Immature natural killer cell (primary cell): ENCODE results near the gene SGSM1. TPM values are rescaled to one million over a fixed set of nuclear protein-coding genes. Genes with fewer than 3 reads are reported as not detected.
A peak's percentile ranks its signal among the peaks of the same experiment; 100 is the strongest.

Source experiments
- DNase-seq, 3 donors: peaks; one replicate each; pipeline ENCODE4 v3.0.0; 2022; ENCODE audit warnings: mixed read lengths in 1 of 3
- H3K27ac Mint-ChIP-seq, 6 donors: one replicate each; pipeline ENCODE4 v1.8.0; 2020; ENCODE audit warnings: mixed read lengths in 6 of 6, mild to moderate bottlenecking in 5 of 6, inconsistent platforms in 4 of 6, moderate library complexity in 3 of 6
- H3K27me3 Mint-ChIP-seq, 3 donors: one replicate each; pipeline ENCODE4 v1.8.0; 2020 to 2021; ENCODE audit warnings: low read depth in 3 of 3, mild to moderate bottlenecking in 3 of 3, mixed read lengths in 3 of 3, moderate library complexity in 3 of 3, inconsistent platforms in 1 of 3
- H3K36me3 Mint-ChIP-seq, 3 donors: one replicate each; pipeline ENCODE4 v1.8.0; 2020; ENCODE audit warnings: mixed read lengths in 3 of 3, inconsistent platforms in 2 of 3, mild to moderate bottlenecking in 2 of 3
- H3K4me1 Mint-ChIP-seq, 2 donors: one replicate each; pipeline ENCODE4 v1.8.0; 2020; ENCODE audit warnings: inconsistent platforms in 2 of 2, mild to moderate bottlenecking in 2 of 2, mixed read lengths in 2 of 2, moderate library complexity in 1 of 2
- H3K4me3 Mint-ChIP-seq, 5 donors: one replicate each; pipeline ENCODE4 v1.8.0; 2020; ENCODE audit warnings: mild to moderate bottlenecking in 5 of 5, mixed read lengths in 5 of 5, inconsistent platforms in 3 of 5, moderate library complexity in 3 of 5
- H3K9me3 Mint-ChIP-seq, 6 donors: one replicate each; pipeline ENCODE4 v1.8.0; 2020; ENCODE audit warnings: mild to moderate bottlenecking in 6 of 6, mixed read lengths in 6 of 6, inconsistent platforms in 4 of 6, moderate library complexity in 3 of 6
- polyA plus RNA-seq, 3 donors: library from polyadenylated mRNA; unstranded; fragments of 300-500 nt; fragmentation: Illumina TruSeq; gene quantifications; one replicate each; pipeline ENCODE4 v1.2.3, GENCODE V29; 2021

The SGSM1 gene
- polyA plus RNA-seq, 3 donors from 2014 or later: 1.5 to 3.9 (median 2.4) TPM

GRCh38 chr22:24947881-24948280, 141.9 kb downstream of the SGSM1 start:
- no peak overlapping the region for H3K27ac Mint-ChIP-seq
- H3K9me3 Mint-ChIP-seq: no peaks in the 10 kb centered on the region
- peaks cover 18 to 23% of the 10 kb centered on the region in 2 donors for H3K4me1 Mint-ChIP-seq
- H3K4me3 Mint-ChIP-seq: no peak overlapping the region
- no peaks in the 10 kb centered on the region for H3K36me3 Mint-ChIP-seq
- no peak for DNase-seq
- peaks cover 5 to 37% (median 11%) of the 10 kb centered on the region in 3 donors for H3K27me3 Mint-ChIP-seq

- H3K4me1 Mint-ChIP-seq: peaks cover 19 to 26% of the 10 kb centered on the region in 2 donors
- H3K4me3 Mint-ChIP-seq: no peak overlapping the region
- no peaks in the 10 kb centered on the region for H3K9me3 Mint-ChIP-seq
- no peak for DNase-seq
- no peak overlapping the region for H3K27ac Mint-ChIP-seq
- no peaks in the 10 kb centered on the region for H3K36me3 Mint-ChIP-seq
- H3K27me3 Mint-ChIP-seq: peaks cover 5 to 38% (median 11%) of the 10 kb centered on the region in 3 donors
These were observed 142.6 kb downstream of the SGSM1 start for GRCh38 chr22:24948356-24949202.

DNA sequence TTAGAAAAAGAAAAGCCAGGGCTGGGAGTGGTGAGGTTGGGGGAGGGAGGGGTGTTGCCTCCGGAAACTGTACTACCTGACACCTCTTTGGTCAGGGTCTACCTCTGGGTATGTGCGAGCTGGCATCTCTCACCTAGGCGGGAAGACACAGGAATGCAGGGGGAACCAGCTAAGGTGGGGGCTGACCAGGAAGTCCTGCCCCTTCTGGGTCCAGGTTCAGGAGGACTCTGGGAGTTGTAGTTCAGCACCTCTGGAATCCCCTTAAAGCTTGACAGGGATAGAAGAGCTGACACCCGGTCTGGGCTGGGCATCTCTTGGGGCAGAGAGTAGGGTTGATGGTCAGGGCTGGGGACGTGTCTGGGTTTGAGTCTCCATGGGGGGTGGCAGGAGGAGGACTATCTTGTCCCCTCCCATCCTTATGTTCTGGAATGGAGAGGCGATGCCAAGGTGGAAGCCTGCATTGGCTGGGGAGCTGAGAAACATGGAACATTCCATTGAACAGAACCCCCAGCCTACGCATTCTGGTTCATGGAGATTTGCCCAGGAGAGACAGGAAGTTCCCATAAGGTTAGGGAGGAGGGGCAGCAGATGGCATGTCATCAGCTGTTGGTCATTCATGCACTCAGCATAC, 144.4 kb downstream of the SGSM1 start:
- Mint-ChIP-seq H3K27me3 (peaks cover 8 to 41% (median 16%) of the 10 kb centered on the region in 3 donors), H3K36me3 (no peaks in the 10 kb centered on the region), H3K4me3 (peak overlapping the region in 2 of 5 donors; percentile 29), H3K4me1 (peaks cover 25 to 26% of the 10 kb centered on the region in 2 donors), H3K27ac (no peak overlapping the region), H3K9me3 (no peaks in the 10 kb centered on the region)
- no peak for DNase-seq

GRCh38 chr22:24951942-24952836, 146.2 kb downstream of the SGSM1 start, which contains the start of gene KIAA1671:
TSS of gene KIAA1671 (plus strand) at chr22:24952716. CDS start at chr22:25028000, 75,284 bp downstream.
- peak within 1 kb of the TSS in 4 of 6 donors; percentile 3 to 44 (median 14) for H3K27ac Mint-ChIP-seq
- peak; percentile 84 to 87 (median 85) for DNase-seq
- H3K9me3 Mint-ChIP-seq: no peaks in the 10 kb centered on the region
- no peaks in the 10 kb centered on the region for H3K36me3 Mint-ChIP-seq
- peaks cover 10 to 38% (median 18%) of the 10 kb centered on the region in 3 donors for H3K27me3 Mint-ChIP-seq
- peaks cover 25 to 26% of the 10 kb centered on the region in 2 donors for H3K4me1 Mint-ChIP-seq
- H3K4me3 Mint-ChIP-seq: peak within 1 kb of the TSS; percentile 67 to 83 (median 78)

- peak in 1 of 3 donors; percentile 7 for DNase-seq
- H3K27me3 Mint-ChIP-seq: peaks cover 10 to 35% (median 18%) of the 10 kb centered on the region in 3 donors
These were observed 146.9 kb downstream of the SGSM1 start for GRCh38 chr22:24952837-24953383.

GRCh38 chr22:24953384-24954113, 147.5 kb downstream of the SGSM1 start:
- peak overlapping the region; percentile 51 to 67 (median 58) for H3K4me3 Mint-ChIP-seq
- DNase-seq: no peak
- H3K36me3 Mint-ChIP-seq: no peaks in the 10 kb centered on the region
- peaks cover 25 to 26% of the 10 kb centered on the region in 2 donors for H3K4me1 Mint-ChIP-seq
- no peaks in the 10 kb centered on the region for H3K9me3 Mint-ChIP-seq
- peaks cover 10 to 29% (median 15%) of the 10 kb centered on the region in 3 donors for H3K27me3 Mint-ChIP-seq
- H3K27ac Mint-ChIP-seq: peak overlapping the region in 1 of 6 donors; percentile 8

More at GRCh38 chr22:24952837-24953383, 146.9 kb downstream of the SGSM1 start:
- Mint-ChIP-seq H3K4me3 (peak overlapping the region; percentile 18 to 83 (median 58)), H3K36me3 (no peaks in the 10 kb centered on the region), H3K9me3 (no peaks in the 10 kb centered on the region), H3K27ac (no peak overlapping the region), H3K4me1 (peaks cover 25 to 26% of the 10 kb centered on the region in 2 donors)

- no peak overlapping the region for H3K27ac Mint-ChIP-seq
- no peak for DNase-seq
- H3K4me1 Mint-ChIP-seq: peaks cover 25 to 26% of the 10 kb centered on the region in 2 donors
- no peaks in the 10 kb centered on the region for H3K9me3 Mint-ChIP-seq
- no peaks in the 10 kb centered on the region for H3K36me3 Mint-ChIP-seq
- H3K27me3 Mint-ChIP-seq: peaks cover 10 to 28% (median 15%) of the 10 kb centered on the region in 3 donors
- peak overlapping the region; percentile 44 to 67 (median 52) for H3K4me3 Mint-ChIP-seq
These were observed 148.1 kb downstream of the SGSM1 start for GRCh38 chr22:24954114-24954463.

DNA sequence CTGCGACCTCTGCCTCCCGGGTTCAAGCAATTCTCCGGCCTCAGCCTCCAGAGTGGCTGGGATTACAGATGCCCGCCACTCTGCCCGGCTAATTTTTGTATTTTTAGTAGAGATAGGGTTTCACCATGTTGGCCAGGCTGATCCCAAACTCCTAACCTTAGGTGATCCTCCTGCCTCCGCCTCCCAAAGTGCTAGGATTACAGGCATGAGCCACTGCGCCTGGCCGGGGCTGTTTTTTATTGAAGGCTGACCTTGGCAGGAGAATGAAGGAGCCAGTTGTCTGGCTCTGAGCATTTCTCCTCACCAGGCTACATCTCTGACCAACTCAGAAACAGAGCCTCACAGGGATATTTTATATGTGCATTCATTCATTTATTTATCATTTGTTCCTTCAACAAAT, 148.8 kb downstream of the SGSM1 start:
- peaks cover 10 to 28% (median 22%) of the 10 kb centered on the region in 3 donors for H3K27me3 Mint-ChIP-seq

DNA sequence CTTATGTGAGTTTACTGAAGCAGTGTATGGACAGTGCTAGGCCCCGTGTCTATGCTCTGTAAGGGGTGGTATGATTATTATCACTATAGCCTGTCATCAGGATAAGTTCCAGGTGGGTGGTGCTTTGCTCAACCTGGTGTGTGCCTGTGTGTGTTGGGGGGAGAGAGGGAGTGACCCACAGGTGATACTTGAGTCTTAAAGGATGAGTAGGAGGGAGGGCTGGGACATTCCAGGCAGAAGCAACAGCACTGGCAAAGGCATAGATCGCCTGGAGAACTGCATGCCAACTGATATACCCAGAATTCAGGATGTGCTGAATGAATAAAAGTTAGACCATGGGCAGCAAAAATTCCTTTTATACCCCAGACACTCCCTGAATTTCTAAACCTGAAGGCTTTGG, 151.0 kb downstream of the SGSM1 start:
- Mint-ChIP-seq H3K4me3 (no peak overlapping the region), H3K4me1 (peaks cover 10 to 16% of the 10 kb centered on the region in 2 donors), H3K36me3 (no peaks in the 10 kb centered on the region), H3K9me3 (no peaks in the 10 kb centered on the region), H3K27ac (no peak overlapping the region), H3K27me3 (peaks cover 8 to 20% (median 15%) of the 10 kb centered on the region in 3 donors)
- no peak for DNase-seq

More for the DNA sequence above, 148.8 kb downstream of the SGSM1 start:
- Mint-ChIP-seq H3K4me1 (peaks cover 22 to 25% of the 10 kb centered on the region in 2 donors), H3K4me3 (no peak overlapping the region), H3K36me3 (no peaks in the 10 kb centered on the region), H3K27ac (no peak overlapping the region), H3K9me3 (no peaks in the 10 kb centered on the region)
- DNase-seq: no peak

DNA sequence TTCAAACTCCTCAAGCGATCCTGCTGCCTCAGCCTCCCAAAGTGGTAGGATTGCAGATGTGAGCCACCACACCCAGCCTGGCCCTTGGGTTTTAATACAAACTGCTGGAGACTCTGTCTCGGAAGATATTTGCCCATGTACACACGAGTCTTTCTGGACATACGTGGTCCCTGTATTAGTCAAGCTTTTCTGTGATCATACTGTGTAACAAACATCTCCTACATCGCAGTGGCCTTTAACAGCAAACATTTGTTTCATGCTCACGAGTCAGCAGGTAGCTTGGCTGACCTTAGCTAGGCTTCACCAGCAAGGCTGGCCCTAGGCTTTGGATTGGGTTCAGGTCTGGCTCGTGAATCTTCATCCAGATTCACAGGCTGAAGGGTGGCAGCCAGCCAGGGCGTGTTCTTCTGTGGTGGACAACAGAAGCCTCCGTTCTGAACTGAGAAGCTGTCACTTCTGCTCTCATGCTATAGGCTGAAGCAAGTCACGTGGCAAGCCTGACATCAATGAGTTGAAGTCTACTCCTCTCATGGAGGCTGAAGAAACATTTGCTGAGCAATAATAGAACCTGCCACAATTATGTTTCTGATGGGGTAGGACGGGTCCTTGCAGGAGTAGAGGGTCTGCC, 155.3 kb downstream of the SGSM1 start:
- H3K4me3 Mint-ChIP-seq: no peak overlapping the region
- no peak overlapping the region for H3K27ac Mint-ChIP-seq
- peaks cover 16 to 19% of the 10 kb centered on the region in 2 donors for H3K4me1 Mint-ChIP-seq
- H3K9me3 Mint-ChIP-seq: no peaks in the 10 kb centered on the region
- H3K27me3 Mint-ChIP-seq: peaks cover 0 to 13% (median 4%) of the 10 kb centered on the region in 3 donors
- H3K36me3 Mint-ChIP-seq: no peaks in the 10 kb centered on the region
- DNase-seq: no peak

DNA sequence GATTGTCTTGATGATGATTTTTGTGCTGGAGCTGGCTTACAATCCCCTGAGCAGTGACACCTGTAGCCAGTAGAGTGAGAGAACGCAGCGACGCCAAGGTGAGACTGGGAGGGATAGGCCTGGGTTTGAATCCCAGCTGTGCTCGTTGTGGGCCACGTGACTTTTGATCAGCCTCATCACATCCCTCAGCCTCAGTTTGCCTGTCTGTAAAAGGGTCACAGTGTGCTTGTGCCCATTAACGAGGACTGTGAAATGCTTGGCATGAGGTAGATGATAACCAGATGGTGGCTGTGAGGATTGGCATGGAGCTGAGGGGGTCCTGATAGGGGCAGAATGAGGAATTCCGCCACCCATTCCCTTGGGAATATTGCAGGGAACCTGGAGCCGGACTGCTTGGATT, 156.1 kb downstream of the SGSM1 start:
- no peaks in the 10 kb centered on the region for H3K36me3 Mint-ChIP-seq
- peaks cover 16 to 19% of the 10 kb centered on the region in 2 donors for H3K4me1 Mint-ChIP-seq
- DNase-seq: no peak
- H3K9me3 Mint-ChIP-seq: no peaks in the 10 kb centered on the region
- H3K27ac Mint-ChIP-seq: no peak overlapping the region
- H3K4me3 Mint-ChIP-seq: no peak overlapping the region
- peaks cover 0 to 10% (median 4%) of the 10 kb centered on the region in 3 donors for H3K27me3 Mint-ChIP-seq

- H3K4me3 Mint-ChIP-seq: no peak overlapping the region
- no peaks in the 10 kb centered on the region for H3K9me3 Mint-ChIP-seq
- peaks cover 16 to 19% of the 10 kb centered on the region in 2 donors for H3K4me1 Mint-ChIP-seq
- peaks cover 0 to 10% (median 4%) of the 10 kb centered on the region in 3 donors for H3K27me3 Mint-ChIP-seq
- H3K36me3 Mint-ChIP-seq: no peaks in the 10 kb centered on the region
- DNase-seq: no peak
- peak overlapping the region in 1 of 6 donors; percentile 12 for H3K27ac Mint-ChIP-seq
These were observed 156.8 kb downstream of the SGSM1 start for GRCh38 chr22:24962835-24963234.
